ENCODE results near the gene RNF152. TPM values are rescaled to one million over a fixed set of nuclear protein-coding genes. Genes with fewer than 3 reads are reported as not detected.

Gene RNF152
- total RNA-seq, 1 experiment from 2014 or later: 2.0 TPM

GRCh38 chr18:61912476-61912875 is 19.7 kb upstream of the RNF152 start:
- Histone ChIP-seq H3K4me3 (ENCODE audit: low read length) (no peak overlapping the region), H3K9me2 (replicated peaks; ENCODE audit: low read length) (no peaks in the 10 kb centered on the region), H3K27ac (ENCODE audit: low read length) (no peak overlapping the region), H4K20me1 (ENCODE audit: low read length) (no peaks in the 10 kb centered on the region), H3K4me2 (ENCODE audit: low read length) (no peak overlapping the region), H3K4me1 (ENCODE audit: insufficient read depth, low read length) (no peaks in the 10 kb centered on the region), H3K9ac (ENCODE audit: low read length) (no peak overlapping the region), H3K27me3 (ENCODE audit: low read length) (peaks cover 6% of the 10 kb centered on the region; the same call in 1 of the 2 replicates), H3K9me3 (ENCODE audit: low read length) (no peaks in the 10 kb centered on the region), H2AFZ (ENCODE audit: low read length) (no peak overlapping the region), H3K79me2 (ENCODE audit: low read length) (no peaks in the 10 kb centered on the region), H3K36me3 (ENCODE audit: low read depth, low read length) (no peaks in the 10 kb centered on the region), H3F3A (ENCODE audit: low read length, unreplicated experiment) (no peaks in the 10 kb centered on the region)
- TF ChIP-seq EZH2phosphoT487 (IDR thresholded peaks at IDR 0.05; ENCODE audit: borderline replicate concordance, low read length): no peak
- intact Hi-C loops (cut with micrococcal nuclease): no loop called here
- CTCF ChIA-PET: no interaction called here
- no TSS peak for BruUV-seq (replicated peaks)
- ATAC-seq (no peak), DNase-seq (no peak)
- POLR2A ChIA-PET (ENCODE audit: unreplicated experiment): no interaction called here

GRCh38 chr18:61910101-61910500 is 17.3 kb upstream of the RNF152 start:
- H3K4me3 ChIP-seq (ENCODE audit: low read length): no peak overlapping the region
- H2AFZ ChIP-seq (ENCODE audit: low read length): no peak overlapping the region
- no TSS peak for BruUV-seq (replicated peaks)
- H4K20me1 ChIP-seq (ENCODE audit: low read length): no peaks in the 10 kb centered on the region
- no peaks in the 10 kb centered on the region for H3K36me3 ChIP-seq (ENCODE audit: low read depth, low read length)
- no peak for TF ChIP-seq EZH2 (IDR thresholded peaks at IDR 0.05; ENCODE audit: low read length, unreplicated experiment)
- no peak for TF ChIP-seq EZH2phosphoT487 (IDR thresholded peaks at IDR 0.05; ENCODE audit: borderline replicate concordance, low read length)
- TF ChIP-seq CTCF (conservative IDR thresholded peaks at IDR 0.05; ENCODE audit: low read depth, low read length): no peak
- ChIA-PET CTCF (no interaction called here), POLR2A (ENCODE audit: unreplicated experiment) (no interaction called here)
- H3K4me2 ChIP-seq (ENCODE audit: low read length): no peak overlapping the region
- H3K4me1 ChIP-seq (ENCODE audit: insufficient read depth, low read length): no peaks in the 10 kb centered on the region
- H3K79me2 ChIP-seq (ENCODE audit: low read length): no peaks in the 10 kb centered on the region
- no peak overlapping the region for H3K27ac ChIP-seq (ENCODE audit: low read length)
- H3K9me3 ChIP-seq (ENCODE audit: low read length): no peaks in the 10 kb centered on the region
- no peaks in the 10 kb centered on the region for H3F3A ChIP-seq (ENCODE audit: low read length, unreplicated experiment)
- no peak for ATAC-seq
- DNase-seq: no peak
- peaks cover 15% of the 10 kb centered on the region for H3K27me3 ChIP-seq (ENCODE audit: low read length)
- no peak overlapping the region for H3K9ac ChIP-seq (ENCODE audit: low read length)
- H3K9me2 ChIP-seq (replicated peaks; ENCODE audit: low read length): no peaks in the 10 kb centered on the region
- intact Hi-C loops (cut with micrococcal nuclease): no loop called here

GRCh38 chr18:61908661-61909060 is 15.9 kb upstream of the RNF152 start:
- H3K4me2 ChIP-seq (ENCODE audit: low read length): no peak overlapping the region
- POLR2A ChIA-PET (ENCODE audit: unreplicated experiment): no interaction called here
- H3F3A ChIP-seq (ENCODE audit: low read length, unreplicated experiment): no peaks in the 10 kb centered on the region
- no peak overlapping the region for H3K4me3 ChIP-seq (ENCODE audit: low read length)
- DNase-seq (no peak), ATAC-seq (no peak)
- no peaks in the 10 kb centered on the region for H3K9me2 ChIP-seq (replicated peaks; ENCODE audit: low read length)
- CTCF ChIA-PET: no interaction called here
- H3K9me3 ChIP-seq (ENCODE audit: low read length): no peaks in the 10 kb centered on the region
- no peaks in the 10 kb centered on the region for H3K4me1 ChIP-seq (ENCODE audit: insufficient read depth, low read length)
- H3K79me2 ChIP-seq (ENCODE audit: low read length): no peaks in the 10 kb centered on the region
- BruUV-seq (replicated peaks): no TSS peak
- no peak overlapping the region for H2AFZ ChIP-seq (ENCODE audit: low read length)
- no peaks in the 10 kb centered on the region for H4K20me1 ChIP-seq (ENCODE audit: low read length)
- TF ChIP-seq EZH2phosphoT487 (IDR thresholded peaks at IDR 0.05; ENCODE audit: borderline replicate concordance, low read length) (no peak), CTCF (conservative IDR thresholded peaks at IDR 0.05; ENCODE audit: low read depth, low read length) (no peak), EZH2 (IDR thresholded peaks at IDR 0.05; ENCODE audit: low read length, unreplicated experiment) (no peak)
- intact Hi-C loops (cut with micrococcal nuclease): no loop called here
- peaks cover 24% of the 10 kb centered on the region for H3K27me3 ChIP-seq (ENCODE audit: low read length)
- H3K9ac ChIP-seq (ENCODE audit: low read length): no peak overlapping the region
- H3K36me3 ChIP-seq (ENCODE audit: low read depth, low read length): no peaks in the 10 kb centered on the region
- H3K27ac ChIP-seq (ENCODE audit: low read length): no peak overlapping the region

All from PC-3 (cell line).